Measurements from ENCODE around the gene ADAM11.

GRCh38 chr17:44775838-44776621 is 17.2 kb downstream of the ADAM11 start:
- TF ChIP-seq ZNF610 (tag by site-specific recombination; IDR thresholded peaks at IDR 0.05; ENCODE audit: borderline replicate concordance) (no peak), ZNF423 (tag by site-specific recombination; IDR thresholded peaks at IDR 0.05) (no peak), REST (tag by site-specific recombination; IDR thresholded peaks at IDR 0.05) (no peak)
